RCC 7860 (cell line): Measurements from ENCODE around the gene GNG7.
"Not testable (repeated sequence)": the region's sequence is repeated elsewhere in the genome, so short reads cannot be mapped to it uniquely, and the experiment has no call there.

Experiments used
- DNase-seq: peaks from one replicate; pipeline ENCODE4 v3.0.0-alpha.2; 2015; ENCODE audit warnings: low spot score
- FAIRE-seq: peaks from 2 replicates; lab custom pipeline; 2012; peaks lifted over from hg19 to GRCh38; lab: Jason Lieb, UNC

The GNG7 gene

GRCh38 chr19:2646866-2647535 is 55.5 kb downstream of the GNG7 start:
- FAIRE-seq (no peak), DNase-seq (no peak)

DNA sequence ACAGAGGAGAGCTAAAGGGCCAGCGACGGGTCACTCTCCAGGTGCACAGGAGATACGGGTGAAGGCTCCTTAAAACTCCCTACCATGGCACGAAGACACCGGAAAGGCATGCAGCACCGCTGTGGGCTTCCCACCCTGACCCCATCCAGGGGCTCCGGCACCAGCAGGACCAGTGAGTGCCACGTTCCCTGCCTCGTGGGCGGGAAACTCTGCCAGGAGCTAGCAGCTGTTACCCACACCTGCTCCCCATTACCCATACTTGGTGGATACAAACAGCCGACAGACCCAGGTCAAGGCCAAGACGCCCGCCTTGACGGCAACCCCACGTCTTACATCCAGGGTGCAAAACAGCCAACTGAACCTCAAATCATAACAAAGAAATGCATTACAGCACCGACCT is 56.7 kb downstream of the GNG7 start:
- FAIRE-seq (no peak), DNase-seq (no peak)

- FAIRE-seq = not testable (repeated sequence)
Observed at GRCh38 chr19:2643123-2643737, 59.3 kb downstream of the GNG7 start.

DNA sequence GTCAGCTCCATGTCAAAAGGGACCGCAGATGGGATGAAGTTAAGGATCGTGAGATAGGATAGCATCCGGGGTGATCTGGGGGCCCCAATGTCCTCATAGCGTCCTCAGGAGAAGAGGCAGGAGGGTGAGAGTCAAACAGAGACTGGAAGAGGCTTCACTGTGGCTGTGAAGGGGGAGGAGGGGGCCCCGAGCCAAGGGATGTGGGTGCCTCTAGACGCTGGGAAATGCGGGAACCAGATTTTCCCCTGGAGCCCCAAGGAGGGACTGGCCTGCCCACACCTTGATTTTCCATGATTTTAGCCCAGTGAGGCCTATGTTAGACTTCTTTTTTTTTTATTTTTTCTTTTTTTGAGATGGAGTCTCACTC is 61.2 kb downstream of the GNG7 start:
- FAIRE-seq (no peak), DNase-seq (no peak)

More at GRCh38 chr19:2643123-2643737, 59.3 kb downstream of the GNG7 start:
- not testable (repeated sequence) for DNase-seq

DNA sequence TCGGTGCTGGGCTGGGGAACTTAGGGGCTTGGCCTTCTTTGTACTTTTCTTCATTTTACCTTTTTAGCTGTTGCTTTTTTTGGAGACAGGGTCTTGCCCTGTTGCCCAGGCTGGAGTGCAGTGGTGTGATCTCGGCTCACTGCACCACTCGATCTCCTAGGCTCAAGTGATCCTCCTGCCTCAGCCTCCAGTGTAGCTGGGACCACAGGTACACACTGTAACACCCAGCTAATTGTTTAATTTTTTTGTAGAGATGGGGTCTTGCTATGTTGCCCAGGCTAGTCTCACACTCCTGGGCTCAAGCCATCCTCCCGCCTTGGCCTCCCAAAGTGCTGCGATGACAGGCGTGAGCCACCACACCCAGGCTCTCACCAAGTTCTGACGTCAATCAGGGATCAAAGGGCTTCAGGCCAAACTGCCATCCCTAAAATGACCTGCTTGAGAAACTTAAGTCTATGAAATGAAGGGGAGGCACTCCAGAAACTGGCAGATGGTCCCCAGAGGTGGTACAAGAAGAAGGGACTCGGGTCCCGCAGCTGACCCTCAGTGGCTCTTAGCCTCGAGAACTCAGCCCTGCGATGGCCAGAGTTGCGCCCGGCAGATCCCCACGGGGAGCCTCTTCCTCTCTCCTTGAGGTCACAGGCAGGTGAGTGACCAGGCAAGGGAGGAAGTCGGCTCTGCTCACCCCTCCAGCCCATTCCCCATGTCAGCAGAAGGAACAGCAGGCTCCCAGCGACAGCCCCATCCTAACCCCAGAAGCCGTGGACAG is 61.7 kb downstream of the GNG7 start:
- FAIRE-seq = no peak
- DNase-seq = no peak

DNA sequence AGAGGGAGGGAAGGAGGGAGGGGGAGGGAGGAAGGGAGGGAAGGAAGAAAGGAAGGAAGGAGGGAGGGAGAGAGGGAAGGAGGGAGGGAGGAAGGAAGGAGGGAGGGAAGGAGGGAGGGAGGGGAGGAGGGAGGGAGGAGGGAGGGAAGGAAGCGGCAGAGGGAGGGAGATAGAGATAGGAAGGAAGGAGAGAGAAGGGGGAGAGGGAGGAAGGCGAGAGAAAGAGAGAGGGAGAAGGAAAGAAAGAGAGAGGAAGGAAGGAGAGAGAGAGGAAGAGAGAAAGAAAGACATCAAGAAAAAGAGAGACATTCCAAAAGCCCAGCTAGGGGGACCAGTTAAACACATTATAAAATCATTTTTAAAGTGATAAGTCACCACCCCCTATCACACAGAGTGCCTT is 62.5 kb downstream of the GNG7 start:
- DNase-seq = no peak
- no peak for FAIRE-seq

DNA sequence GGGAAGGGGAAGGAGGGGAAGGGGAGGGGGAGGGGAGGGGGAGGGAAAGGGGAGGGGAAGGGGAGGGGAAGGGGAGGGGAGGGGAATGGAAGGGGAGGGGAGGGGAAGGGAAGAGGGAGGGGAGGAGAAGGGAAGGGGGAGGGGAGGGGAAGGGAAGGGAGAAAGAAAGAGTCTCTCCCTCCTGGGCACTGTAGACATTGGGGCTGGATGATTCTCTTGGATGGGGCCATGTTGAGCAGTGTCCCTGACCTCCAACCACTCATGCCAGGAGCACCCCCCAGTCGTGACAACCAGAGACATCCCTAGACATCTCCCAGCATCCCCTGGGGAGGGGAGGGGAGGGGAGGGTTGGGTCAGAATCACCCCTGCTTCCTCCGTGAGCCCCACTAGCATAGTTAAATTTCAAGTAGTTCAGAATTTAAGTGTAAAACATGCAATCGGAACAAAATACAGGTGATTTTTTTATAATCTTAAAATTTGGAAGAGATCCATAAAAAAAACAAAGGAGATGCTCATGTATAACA is 64.0 kb downstream of the GNG7 start:
- no peak for DNase-seq
- FAIRE-seq = no peak

DNA sequence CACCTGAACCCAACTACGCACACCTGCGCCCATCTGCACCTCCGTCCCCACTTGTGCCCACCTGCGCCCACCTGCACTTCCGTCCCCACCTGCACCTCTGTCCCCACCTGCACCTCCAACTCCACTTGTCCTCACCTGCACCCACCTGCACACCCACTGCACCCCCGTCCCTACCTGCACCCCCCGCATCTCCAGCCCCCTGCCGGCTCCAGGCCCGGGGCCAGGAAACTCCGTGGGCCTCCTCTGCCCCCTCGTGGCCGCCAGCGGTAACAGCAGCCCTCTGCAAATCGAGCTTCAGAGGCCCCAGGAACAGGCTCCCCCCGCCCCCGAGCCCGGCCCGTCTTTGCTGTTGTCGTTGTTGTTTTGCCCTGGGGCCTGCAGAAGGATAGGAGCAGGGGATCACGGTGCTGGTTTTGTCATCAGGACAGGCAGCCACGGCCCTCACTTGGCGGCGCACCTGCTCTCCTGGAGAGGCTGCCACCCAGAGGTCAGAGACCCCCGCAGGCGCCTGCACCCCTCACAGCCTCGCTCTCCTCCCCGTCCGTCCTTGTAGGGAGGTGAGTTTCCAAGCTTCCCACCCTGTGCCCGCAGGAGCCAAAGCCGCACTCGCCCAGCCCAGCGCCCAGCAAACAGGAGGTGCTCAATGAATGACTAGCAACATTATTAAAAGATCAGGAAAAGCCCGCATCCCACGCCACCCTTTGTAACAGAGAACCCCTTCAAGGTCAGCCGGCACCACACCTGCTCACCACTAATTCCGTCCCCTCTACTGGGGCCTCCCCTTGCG is 65.4 kb downstream of the GNG7 start:
- DNase-seq (no peak), FAIRE-seq (no peak)

- FAIRE-seq = no peak
- no peak for DNase-seq
Observed at GRCh38 chr19:2636141-2636896, 66.2 kb downstream of the GNG7 start.

- DNase-seq = no peak
- no peak for FAIRE-seq
Observed at GRCh38 chr19:2634960-2635359, 67.5 kb downstream of the GNG7 start.

GRCh38 chr19:2634228-2634951 is 68.1 kb downstream of the GNG7 start:
- DNase-seq (no peak), FAIRE-seq (no peak)

- FAIRE-seq (no peak), DNase-seq (no peak)
Observed at GRCh38 chr19:2633693-2634075, 68.8 kb downstream of the GNG7 start.

DNA sequence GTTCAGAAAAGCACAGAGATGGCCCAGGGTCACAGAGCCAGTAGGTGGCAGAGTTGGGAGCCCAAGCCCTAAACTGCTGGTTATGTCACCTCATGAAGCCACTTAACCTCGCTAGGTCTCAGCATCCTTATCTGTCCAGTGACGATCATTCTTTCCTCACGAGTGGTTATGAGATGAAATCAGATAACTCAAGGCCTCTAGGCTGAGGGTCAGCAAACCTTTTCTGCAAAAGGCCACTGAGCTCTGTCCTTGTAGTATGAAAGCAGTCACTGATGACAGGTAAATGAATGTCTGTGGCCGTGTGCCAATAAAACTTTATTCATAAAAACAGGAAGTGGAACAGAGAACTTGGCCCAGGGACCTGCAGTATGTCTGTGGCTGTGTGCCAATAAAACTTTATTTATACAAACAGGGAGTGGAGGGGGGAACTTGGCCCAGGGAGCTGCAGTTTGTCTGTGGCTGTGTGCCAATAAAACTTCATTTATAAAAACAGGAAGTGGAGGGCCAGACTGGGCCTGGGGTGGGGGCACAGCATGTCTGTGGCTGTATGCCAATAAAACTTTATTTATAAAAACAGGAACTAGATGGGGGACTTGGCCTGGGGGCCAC is 71.2 kb downstream of the GNG7 start:
- FAIRE-seq = no peak
- no peak for DNase-seq

DNA sequence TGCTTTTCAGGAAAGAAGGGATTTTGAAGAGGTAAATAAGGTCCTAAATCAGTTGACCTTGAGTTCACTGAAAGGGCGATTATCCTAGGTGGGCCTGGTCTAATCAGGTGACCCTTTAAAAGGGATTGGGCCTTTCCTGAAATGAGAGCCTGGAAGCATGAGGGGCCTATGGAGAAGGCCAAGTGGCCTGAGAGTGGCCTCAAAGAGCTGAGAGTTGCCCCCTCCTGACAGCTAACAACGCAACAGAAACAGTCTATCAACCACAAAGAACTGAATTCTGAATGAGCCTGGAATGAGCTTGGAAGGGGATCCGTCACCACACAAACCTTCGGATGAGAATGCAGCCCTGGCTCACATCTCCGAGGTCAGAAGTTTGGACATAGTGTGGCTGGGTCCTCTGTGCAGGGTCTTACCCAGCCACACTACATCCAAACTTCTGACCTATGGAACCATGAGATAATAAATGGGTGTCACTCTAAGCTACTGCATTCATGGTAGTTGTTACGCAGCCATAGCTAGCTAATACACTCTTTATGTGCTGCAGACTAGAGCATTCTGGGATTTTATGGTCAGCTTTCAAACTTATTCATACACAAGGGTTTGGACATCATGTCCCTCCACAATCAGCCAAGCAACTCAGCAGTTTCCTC is 72.0 kb downstream of the GNG7 start:
- FAIRE-seq (no peak), DNase-seq (no peak)

- no peak for FAIRE-seq
- DNase-seq = no peak
Observed at GRCh38 chr19:2629491-2630351, 72.8 kb downstream of the GNG7 start.

- FAIRE-seq = no peak
- DNase-seq = no peak
Observed at GRCh38 chr19:2628597-2628996, 73.9 kb downstream of the GNG7 start.

- FAIRE-seq (no peak), DNase-seq (peak; percentile 51)
Observed at GRCh38 chr19:2627855-2628254, 74.6 kb downstream of the GNG7 start.

- DNase-seq = peak; percentile 99
- peak; percentile 98 for FAIRE-seq
Observed at GRCh38 chr19:2627319-2627829, 75.1 kb downstream of the GNG7 start.
